OCI-LY7 (cell line): ENCODE data around the gene GLCE. TPM values are rescaled to one million over a fixed set of nuclear protein-coding genes. Genes with fewer than 3 reads are reported as not detected.

ENCODE experiments used
- BruUV-seq: library from RNA; stranded (reverse); fragments of 400-500 nt; replicated peaks from 2 replicates; lab custom pipeline; 2021; lab: Mats Ljungman, UMichigan
- CTCF ChIA-PET: fragments of 300-600 bp; sonication (Branson Sonifier 250); formaldehyde crosslinking; loops from one replicate; lab custom pipeline; 2022; ENCODE audit warnings: antibody characterized with exemption; ENCODE audit not compliant: unreplicated experiment; lab: Charles Lee
- POLR2A ChIA-PET: fragments of 300-600 bp; sonication (Branson Sonifier 250); formaldehyde crosslinking; loops from one replicate; lab custom pipeline; 2022; ENCODE audit warnings: antibody characterized with exemption; lab: Charles Lee
- DNase-seq: peaks from one replicate; pipeline ENCODE4 v3.0.0-alpha.2; 2015; ENCODE audit warnings: low spot score
- H2AFZ ChIP-seq: fragments of 200-600 bp; sonication (generic), shearing (Covaris generic); 2 replicates; pipeline ENCODE4 v1.6.1; 2014; ENCODE audit warnings: mild to moderate bottlenecking, antibody characterized with exemption, low read length, moderate library complexity
- H3K27ac ChIP-seq: fragments of 200-600 bp; sonication (generic); 2 replicates; pipeline ENCODE4 v1.5.1; 2014; ENCODE audit warnings: mixed run types, low read depth, mild to moderate bottlenecking, moderate library complexity, low read length, inconsistent platforms; ENCODE audit not compliant: poor library complexity, severe bottlenecking
- H3K36me3 ChIP-seq: fragments of 200-600 bp; sonication (generic); 2 replicates; pipeline ENCODE4 v1.6.1; 2014; ENCODE audit warnings: mild to moderate bottlenecking, antibody characterized with exemption, low read length, moderate library complexity, mixed read lengths; ENCODE audit not compliant: insufficient read depth
- H3K4me1 ChIP-seq: fragments of 200-600 bp; sonication (generic); 2 replicates; pipeline ENCODE4 v1.5.1; 2014; ENCODE audit warnings: mild to moderate bottlenecking, low read length; ENCODE audit not compliant: insufficient read depth, poor library complexity, severe bottlenecking
- H3K4me2 ChIP-seq: fragments of 200-600 bp; sonication (generic); 2 replicates; pipeline ENCODE4 v1.6.1; 2014; ENCODE audit warnings: mild to moderate bottlenecking, low read length
- H3K4me3 ChIP-seq: fragments of 200-600 bp; sonication (generic); 2 replicates; pipeline ENCODE4 v1.5.1; 2014; ENCODE audit warnings: mild to moderate bottlenecking, low read depth, low read length; ENCODE audit not compliant: poor library complexity, severe bottlenecking
- H3K79me2 ChIP-seq: fragments of 200-600 bp; sonication (generic); 2 replicates; pipeline ENCODE4 v1.6.1; 2016; ENCODE audit warnings: low read depth, mild to moderate bottlenecking, low read length, moderate library complexity, mixed read lengths; ENCODE audit not compliant: insufficient read depth
- H3K9me2 ChIP-seq: fragments of 200-600 bp; sonication (generic); 2 replicates; pipeline ENCODE4 v1.6.1; 2016; ENCODE audit warnings: mild to moderate bottlenecking, low read length, mixed read lengths; ENCODE audit not compliant: insufficient read depth
- H3K9me3 ChIP-seq: fragments of 200-600 bp; sonication (generic); 2 replicates; pipeline ENCODE4 v1.6.1; 2014; ENCODE audit warnings: mild to moderate bottlenecking, mixed run types, low read length, mixed read lengths
- H4K20me1 ChIP-seq: fragments of 200-600 bp; sonication (generic); 2 replicates; pipeline ENCODE4 v1.6.1; 2014; ENCODE audit warnings: mild to moderate bottlenecking, antibody characterized with exemption, low read length, moderate library complexity, mixed read lengths; ENCODE audit not compliant: insufficient read depth
- EZH2phosphoT487 ChIP-seq: fragments of 200-600 bp; sonication (generic); IDR thresholded peaks from 2 replicates; pipeline ENCODE4 v1.6.1; 2018; ENCODE audit warnings: low read depth, borderline replicate concordance, mild to moderate bottlenecking, mixed run types, antibody characterized with exemption, low read length, moderate library complexity, mixed read lengths
- intact Hi-C: fragments of 100-400 bp; cut with micrococcal nuclease; formaldehyde crosslinking; loops from one replicate; pipeline ENCODE4 v1.10.0; 2022; ENCODE audit not compliant: unreplicated experiment
- total RNA-seq, 2 experiments: library from RNA; depleted of rRNA in 1 of 2; stranded (reverse); fragments of >200 nt in 1 of 2; shearing (Covaris generic) in 1 of 2; gene quantifications; 2 replicates each; pipeline ENCODE4 v1.2.3, GENCODE V29; 2014 to 2022
- TF ChIP-seq, protein P1 (sequence below): fragments of 200-600 bp; sonication (generic); conservative IDR thresholded peaks from 2 replicates; pipeline ENCODE4 v1.5.1; 2014; ENCODE audit warnings: mild to moderate bottlenecking, antibody characterized with exemption, low read length, moderate library complexity, mixed read lengths

Gene GLCE
- total RNA-seq, 2 experiments from 2014 or later: 7.0 to 7.1 TPM

- Histone ChIP-seq H3K4me2 (no peak overlapping the region), H4K20me1 (no peaks in the 10 kb centered on the region; the same call in 1 of the 2 replicates), H3K9me2 (no peaks in the 10 kb centered on the region), H3K27ac (no peak overlapping the region), H3K9me3 (no peaks in the 10 kb centered on the region), H3K36me3 (no peaks in the 10 kb centered on the region), H3K79me2 (no peaks in the 10 kb centered on the region), H3K4me3 (no peak overlapping the region), H3K4me1 (peaks cover 2% of the 10 kb centered on the region), H2AFZ (no peak overlapping the region)
- ChIA-PET CTCF (no interaction called here), POLR2A (interaction anchor here (0.6 to 0.7 kb wide), 3 partner anchors 113 to 1248 kb away, joined by 3 to 5 read pairs (median 4); no protein-coding TSS in a partner anchor)
- no peak for DNase-seq
- no TSS peak for BruUV-seq
- TF ChIP-seq, protein P1, sequence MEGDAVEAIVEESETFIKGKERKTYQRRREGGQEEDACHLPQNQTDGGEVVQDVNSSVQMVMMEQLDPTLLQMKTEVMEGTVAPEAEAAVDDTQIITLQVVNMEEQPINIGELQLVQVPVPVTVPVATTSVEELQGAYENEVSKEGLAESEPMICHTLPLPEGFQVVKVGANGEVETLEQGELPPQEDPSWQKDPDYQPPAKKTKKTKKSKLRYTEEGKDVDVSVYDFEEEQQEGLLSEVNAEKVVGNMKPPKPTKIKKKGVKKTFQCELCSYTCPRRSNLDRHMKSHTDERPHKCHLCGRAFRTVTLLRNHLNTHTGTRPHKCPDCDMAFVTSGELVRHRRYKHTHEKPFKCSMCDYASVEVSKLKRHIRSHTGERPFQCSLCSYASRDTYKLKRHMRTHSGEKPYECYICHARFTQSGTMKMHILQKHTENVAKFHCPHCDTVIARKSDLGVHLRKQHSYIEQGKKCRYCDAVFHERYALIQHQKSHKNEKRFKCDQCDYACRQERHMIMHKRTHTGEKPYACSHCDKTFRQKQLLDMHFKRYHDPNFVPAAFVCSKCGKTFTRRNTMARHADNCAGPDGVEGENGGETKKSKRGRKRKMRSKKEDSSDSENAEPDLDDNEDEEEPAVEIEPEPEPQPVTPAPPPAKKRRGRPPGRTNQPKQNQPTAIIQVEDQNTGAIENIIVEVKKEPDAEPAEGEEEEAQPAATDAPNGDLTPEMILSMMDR: no peak
- no peak for TF ChIP-seq EZH2phosphoT487
- intact Hi-C loops: no loop called here
These were observed 10.2 kb downstream of the GLCE start for GRCh38 chr15:69170597-69170996.

DNA sequence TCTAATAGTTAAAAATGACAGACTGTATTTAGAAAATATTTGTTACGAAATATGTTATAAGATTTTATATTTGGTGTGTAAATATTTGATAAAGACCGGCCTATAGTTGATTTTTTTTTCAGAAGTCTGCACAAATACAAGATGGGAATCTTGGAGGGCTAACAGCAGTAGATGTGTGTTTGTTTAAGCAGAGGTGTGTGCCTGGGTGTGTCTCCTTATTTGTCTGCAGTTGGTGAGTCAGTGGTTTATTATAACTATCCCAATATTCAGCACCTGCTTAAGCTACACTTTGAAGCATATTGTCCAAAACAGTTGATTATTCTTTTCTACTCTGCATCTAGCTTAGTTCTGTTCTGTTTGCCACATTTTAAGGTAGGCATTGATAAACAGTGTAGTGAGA, 12.4 kb downstream of the GLCE start:
- H3K4me2 ChIP-seq: no peak overlapping the region
- CTCF ChIA-PET: interaction anchor here (1.0 kb wide), 1 partner anchor 11 kb away, joined by 3 read pairs; no protein-coding TSS in a partner anchor
- no peaks in the 10 kb centered on the region; the same call in 1 of the 2 replicates for H4K20me1 ChIP-seq
- BruUV-seq: no TSS peak
- no peak overlapping the region for H3K27ac ChIP-seq
- H3K9me3 ChIP-seq: no peaks in the 10 kb centered on the region
- H3K4me3 ChIP-seq: no peak overlapping the region
- no peaks in the 10 kb centered on the region for H3K4me1 ChIP-seq
- H3K79me2 ChIP-seq: no peaks in the 10 kb centered on the region
- no peak overlapping the region for H2AFZ ChIP-seq
- H3K36me3 ChIP-seq: no peaks in the 10 kb centered on the region
- intact Hi-C loops: no loop called here
- POLR2A ChIA-PET: interaction anchor here (0.7 kb wide), 1 partner anchor 15 kb away, joined by 4 read pairs; no protein-coding TSS in a partner anchor
- DNase-seq: no peak
- TF ChIP-seq EZH2phosphoT487: no peak
- TF ChIP-seq, protein P1: no peak
- H3K9me2 ChIP-seq: no peaks in the 10 kb centered on the region

- Histone ChIP-seq H3K4me2 (no peak overlapping the region), H3K9me3 (no peaks in the 10 kb centered on the region), H3K9me2 (no peaks in the 10 kb centered on the region), H3K79me2 (no peaks in the 10 kb centered on the region), H3K36me3 (no peaks in the 10 kb centered on the region), H3K27ac (no peak overlapping the region), H3K4me1 (no peaks in the 10 kb centered on the region), H4K20me1 (no peaks in the 10 kb centered on the region; the same call in 1 of the 2 replicates), H2AFZ (no peak overlapping the region), H3K4me3 (no peak overlapping the region)
- intact Hi-C loops: no loop called here
- no TSS peak for BruUV-seq
- no peak for TF ChIP-seq EZH2phosphoT487
- TF ChIP-seq, protein P1: no peak
- ChIA-PET CTCF (no interaction called here), POLR2A (interaction anchor here (0.6 kb wide), 1 partner anchor 101 kb away, joined by 3 read pairs; no protein-coding TSS in a partner anchor)
- DNase-seq: no peak
These were observed 15.1 kb downstream of the GLCE start for GRCh38 chr15:69175536-69175935.
